GM12875 (cell line): ENCODE data around the gene CCDC194.
A peak's percentile ranks its signal among the peaks of the same experiment; 100 is the strongest.

Experiments
- H3K4me3 ChIP-seq: one replicate; pipeline ENCODE4 v1.5.1; 2011; ENCODE audit warnings: low read depth, low read length, control low read depth
- CTCF ChIP-seq: IDR thresholded peaks from 2 replicates; pipeline ENCODE4 v1.5.1; 2011; ENCODE audit warnings: low read depth, mild to moderate bottlenecking, control low read depth, inconsistent platforms, low read length, moderate library complexity, borderline replicate concordance; ENCODE audit not compliant: insufficient read depth

Gene CCDC194

GRCh38 chr19:17394891-17395415 lies 957 bp upstream of the CCDC194 start:
- no peak overlapping the region for H3K4me3 ChIP-seq
- TF ChIP-seq CTCF = peak; percentile 86

GRCh38 chr19:17393002-17393401 lies 994 bp downstream of the CCDC194 start:
- TF ChIP-seq CTCF = no peak

GRCh38 chr19:17391371-17392151 lies 2.4 kb downstream of the CCDC194 start:
- peak overlapping the region; percentile 6 for H3K4me3 ChIP-seq

More at GRCh38 chr19:17393002-17393401, 994 bp downstream of the CCDC194 start:
- H3K4me3 ChIP-seq = no peak overlapping the region

GRCh38 chr19:17390665-17391370 lies 3.2 kb downstream of the CCDC194 start:
- H3K4me3 ChIP-seq = peak overlapping the region; percentile 6
- peak; percentile 89 for TF ChIP-seq CTCF

More at GRCh38 chr19:17391371-17392151, 2.4 kb downstream of the CCDC194 start:
- TF ChIP-seq CTCF = no peak

GRCh38 chr19:17389957-17390664 lies 3.9 kb downstream of the CCDC194 start:
- peak; percentile 11; the same call in 1 of the 2 replicates for TF ChIP-seq CTCF
- H3K4me3 ChIP-seq = no peak overlapping the region

- H3K4me3 ChIP-seq = no peak overlapping the region
- TF ChIP-seq CTCF = no peak
Observed at GRCh38 chr19:17389288-17389687, 4.7 kb downstream of the CCDC194 start.
